K562 (cell line): ENCODE results near the gene DCAF7. TPM values are rescaled to one million over a fixed set of nuclear protein-coding genes. Genes with fewer than 3 reads are reported as not detected.

ENCODE experiments used
- BACH1 ChIP-seq: fragments of 200-800 bp; sonication (Bioruptor generic); IDR thresholded peaks from 2 replicates; pipeline ENCODE4 v1.6.1; 2016; ENCODE audit warnings: missing genetic modification characterization, missing compliant biosample characterization
- BDP1 ChIP-seq: IDR thresholded peaks from 3 replicates; pipeline ENCODE4 v1.6.1; 2011; ENCODE audit not compliant: insufficient read length, insufficient read depth
- DNMT1 ChIP-seq: fragments of 450-650 bp; IDR thresholded peaks from 2 replicates; pipeline ENCODE4 v1.6.1; 2016; ENCODE audit warnings: antibody characterized with exemption, mild to moderate bottlenecking
- GATAD2A ChIP-seq: fragments of 450-650 bp; IDR thresholded peaks from 2 replicates; pipeline ENCODE4 v1.6.1; 2017
- HDAC1 ChIP-seq, 2 experiments: fragments of 450-650 bp; IDR thresholded peaks; 2 replicates each; pipeline ENCODE4 v1.6.1; 2016 to 2017; ENCODE audit warnings: inconsistent platforms in 1 of 2, mild to moderate bottlenecking in 1 of 2, moderate library complexity in 1 of 2
- LCOR ChIP-seq: sonication (generic); formaldehyde crosslinking; IDR thresholded peaks from 2 replicates; pipeline ENCODE4 v1.8.0; 2022; ENCODE audit warnings: mild to moderate bottlenecking, missing genetic modification reagents
- MYBL2 ChIP-seq, 2 experiments: fragments of 450-650 bp in 1 of 2; sonication (generic) in 1 of 2; formaldehyde crosslinking in 1 of 2; IDR thresholded peaks; 2 replicates each; pipeline versions ENCODE4 v1.6.1 to v1.8.1; 2017 to 2022; ENCODE audit warnings: borderline replicate concordance in 1 of 2, inconsistent platforms in 1 of 2, low read depth in 1 of 2, mild to moderate bottlenecking in 1 of 2, missing genetic modification reagents in 1 of 2, moderate library complexity in 1 of 2
- NFIC ChIP-seq: fragments of 450-650 bp; IDR thresholded peaks from 2 replicates; pipeline ENCODE4 v1.6.1; 2017; ENCODE audit warnings: mild to moderate bottlenecking, inconsistent platforms
- RB1 ChIP-seq: fragments of 450-650 bp; IDR thresholded peaks from 2 replicates; pipeline ENCODE4 v1.6.1; 2017; ENCODE audit warnings: low read depth, mild to moderate bottlenecking
- RFX7 ChIP-seq: fragments of 250-450 bp; sonication (Bioruptor Pico); IDR thresholded peaks from 2 replicates; pipeline ENCODE4 v1.5.1; 2021; ENCODE audit warnings: mild to moderate bottlenecking
- RNF2 ChIP-seq: sonication (generic); IDR thresholded peaks from 2 replicates; pipeline ENCODE4 v1.6.1; 2016
- SLC30A9 ChIP-seq: fragments of 250-450 bp; sonication (Bioruptor Pico); IDR thresholded peaks from 2 replicates; pipeline ENCODE4 v1.8.0; 2022; ENCODE audit warnings: mild to moderate bottlenecking, moderate library complexity
- SREBF1 ChIP-seq: fragments of 150-350 bp; IDR thresholded peaks from 2 replicates; pipeline ENCODE4 v1.6.1; 2014; ENCODE audit warnings: antibody characterized with exemption, low read depth, low read length, borderline replicate concordance
- STAG1 ChIP-seq: sonication (generic); formaldehyde crosslinking; IDR thresholded peaks from 2 replicates; pipeline ENCODE4 v1.5.0; 2020; ENCODE audit warnings: missing genetic modification reagents, borderline replicate concordance
- ZNF3 ChIP-seq: fragments of 250-450 bp; sonication (Bioruptor Pico); IDR thresholded peaks from 2 replicates; pipeline ENCODE4 v1.5.0; 2021; ENCODE audit warnings: mild to moderate bottlenecking, moderate library complexity
- ZNF347 ChIP-seq: fragments of 450-650 bp; formaldehyde crosslinking; IDR thresholded peaks from 2 replicates; pipeline ENCODE4 v1.4.0; 2020; ENCODE audit warnings: low read depth, mild to moderate bottlenecking, moderate library complexity
- ZNF583 ChIP-seq: fragments of 250-450 bp; sonication (Bioruptor Pico); IDR thresholded peaks from 2 replicates; pipeline ENCODE4 v1.4.0; 2020
- ZNF764 ChIP-seq: fragments of 250-450 bp; sonication (Bioruptor Pico); IDR thresholded peaks from 2 replicates; pipeline ENCODE4 v1.4.0; 2020; ENCODE audit warnings: low read depth, mild to moderate bottlenecking, moderate library complexity
- polyA plus RNA-seq, 8 experiments: library from polyadenylated mRNA; depleted of rRNA in 4 of 8; stranded (reverse) in 5 of 8; unstranded in 3 of 8; fragments of >200 nt; fragmentation: Nextera tagmentation in 2 of 8; fragmentation: Illumina TruSeq in 1 of 8; extraction: Ambion mirVana in 2 of 8; extraction: Trizol in 1 of 8; gene quantifications; 2 replicates each; pipeline versions ENCODE4 v1.2.1 to v1.2.3, GENCODE V29; 2011 to 2014; ENCODE audit warnings: inconsistent platforms in 1 of 8, missing spikeins in 1 of 8
- total RNA-seq, 7 experiments: library from RNA; depleted of rRNA in 6 of 7; stranded (reverse); fragments of >200 nt in 6 of 7; fragmentation: Illumina TruSeq in 2 of 7; extraction: Trizol in 2 of 7; gene quantifications; 2 replicates each; pipeline versions ENCODE4 v1.2.1 to v1.2.3, GENCODE V29; 2011 to 2021; ENCODE audit warnings: low replicate concordance in 1 of 7
- TF ChIP-seq, protein P1 (sequence below), 2 experiments: fragments of 450-650 bp in 1 of 2; IDR thresholded peaks; 2 replicates each; pipeline ENCODE4 v1.6.1; 2011 to 2017; ENCODE audit warnings: low read depth in 2 of 2, antibody characterized with exemption in 1 of 2, borderline replicate concordance in 1 of 2, low read length in 1 of 2, mild to moderate bottlenecking in 1 of 2, mixed read lengths in 1 of 2; ENCODE audit not compliant: control insufficient read depth in 1 of 2
- TF ChIP-seq, protein P2 (sequence below), 2 experiments: IDR thresholded peaks; 2 replicates each; pipeline ENCODE4 v1.6.1; 2011; ENCODE audit warnings: borderline replicate concordance in 1 of 2, control low read depth in 1 of 2, low read depth in 1 of 2, low read length in 1 of 2, mild to moderate bottlenecking in 1 of 2, mixed read lengths in 1 of 2, moderate library complexity in 1 of 2; ENCODE audit not compliant: insufficient read depth in 1 of 2, insufficient read length in 1 of 2, poor library complexity in 1 of 2, severe bottlenecking in 1 of 2; ENCODE audit errors: extremely low read depth in 1 of 2
- TF ChIP-seq, protein P3 (sequence below): fragments of 250-450 bp; sonication (Bioruptor Pico); IDR thresholded peaks from 2 replicates; pipeline ENCODE4 v1.9.0; 2021; ENCODE audit warnings: mild to moderate bottlenecking, inconsistent platforms

DCAF7 gene
- total and polyA plus RNA-seq, 9 of the 15 experiments (the other 6 are each of a cell fraction or from before 2014, with no cell fraction given): 30.8 to 123 (median 40.2) TPM

GRCh38 chr17:63621684-63622573 is 71.7 kb downstream of the DCAF7 start, which contains the start of gene MAP3K3 (continued):
- peak in 1 of 2 experiments; percentile 57; a peak in 1 of 4 replicates for TF ChIP-seq HDAC1 (IDR thresholded peaks at IDR 0.05)
- no peak for TF ChIP-seq ZNF3
- no peak for TF ChIP-seq BACH1 (tag)
- TF ChIP-seq RNF2: no peak
- no peak for TF ChIP-seq SLC30A9
- TF ChIP-seq NFIC: peak; percentile 67
- no peak for TF ChIP-seq ZNF764
- TF ChIP-seq, protein P1, sequence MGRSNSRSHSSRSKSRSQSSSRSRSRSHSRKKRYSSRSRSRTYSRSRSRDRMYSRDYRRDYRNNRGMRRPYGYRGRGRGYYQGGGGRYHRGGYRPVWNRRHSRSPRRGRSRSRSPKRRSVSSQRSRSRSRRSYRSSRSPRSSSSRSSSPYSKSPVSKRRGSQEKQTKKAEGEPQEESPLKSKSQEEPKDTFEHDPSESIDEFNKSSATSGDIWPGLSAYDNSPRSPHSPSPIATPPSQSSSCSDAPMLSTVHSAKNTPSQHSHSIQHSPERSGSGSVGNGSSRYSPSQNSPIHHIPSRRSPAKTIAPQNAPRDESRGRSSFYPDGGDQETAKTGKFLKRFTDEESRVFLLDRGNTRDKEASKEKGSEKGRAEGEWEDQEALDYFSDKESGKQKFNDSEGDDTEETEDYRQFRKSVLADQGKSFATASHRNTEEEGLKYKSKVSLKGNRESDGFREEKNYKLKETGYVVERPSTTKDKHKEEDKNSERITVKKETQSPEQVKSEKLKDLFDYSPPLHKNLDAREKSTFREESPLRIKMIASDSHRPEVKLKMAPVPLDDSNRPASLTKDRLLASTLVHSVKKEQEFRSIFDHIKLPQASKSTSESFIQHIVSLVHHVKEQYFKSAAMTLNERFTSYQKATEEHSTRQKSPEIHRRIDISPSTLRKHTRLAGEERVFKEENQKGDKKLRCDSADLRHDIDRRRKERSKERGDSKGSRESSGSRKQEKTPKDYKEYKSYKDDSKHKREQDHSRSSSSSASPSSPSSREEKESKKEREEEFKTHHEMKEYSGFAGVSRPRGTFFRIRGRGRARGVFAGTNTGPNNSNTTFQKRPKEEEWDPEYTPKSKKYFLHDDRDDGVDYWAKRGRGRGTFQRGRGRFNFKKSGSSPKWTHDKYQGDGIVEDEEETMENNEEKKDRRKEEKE (IDR thresholded peaks at IDR 0.05; ENCODE audit: borderline replicate concordance in 1 of 2, control insufficient read depth in 1 of 2, low read depth in 2 of 2, low read length in 1 of 2): no peak
- TF ChIP-seq GATAD2A: 0 out of 2 replicates have a peak, but pooled peaks have one; percentile 25
- no peak for TF ChIP-seq RFX7 (CRISPR knock-in tag)
- TF ChIP-seq ZNF583 (CRISPR knock-in tag): no peak
- no peak for TF ChIP-seq ZNF347 (CRISPR knock-in tag)
- TF ChIP-seq, protein P2, sequence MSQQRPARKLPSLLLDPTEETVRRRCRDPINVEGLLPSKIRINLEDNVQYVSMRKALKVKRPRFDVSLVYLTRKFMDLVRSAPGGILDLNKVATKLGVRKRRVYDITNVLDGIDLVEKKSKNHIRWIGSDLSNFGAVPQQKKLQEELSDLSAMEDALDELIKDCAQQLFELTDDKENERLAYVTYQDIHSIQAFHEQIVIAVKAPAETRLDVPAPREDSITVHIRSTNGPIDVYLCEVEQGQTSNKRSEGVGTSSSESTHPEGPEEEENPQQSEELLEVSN (IDR thresholded peaks at IDR 0.05; ENCODE audit: borderline replicate concordance in 1 of 2, extremely low read depth in 1 of 2, insufficient read depth in 1 of 2, insufficient read length in 1 of 2, low read depth in 1 of 2, low read length in 1 of 2, poor library complexity in 1 of 2, severe bottlenecking in 1 of 2): peak; percentile 40 to 46
- no peak for TF ChIP-seq DNMT1
- TF ChIP-seq MYBL2 (IDR thresholded peaks at IDR 0.05; ENCODE audit: low read depth): no peak
- no peak for TF ChIP-seq MYBL2 (CRISPR knock-in tag; IDR thresholded peaks at IDR 0.05; ENCODE audit: borderline replicate concordance)
- TF ChIP-seq, protein P3, sequence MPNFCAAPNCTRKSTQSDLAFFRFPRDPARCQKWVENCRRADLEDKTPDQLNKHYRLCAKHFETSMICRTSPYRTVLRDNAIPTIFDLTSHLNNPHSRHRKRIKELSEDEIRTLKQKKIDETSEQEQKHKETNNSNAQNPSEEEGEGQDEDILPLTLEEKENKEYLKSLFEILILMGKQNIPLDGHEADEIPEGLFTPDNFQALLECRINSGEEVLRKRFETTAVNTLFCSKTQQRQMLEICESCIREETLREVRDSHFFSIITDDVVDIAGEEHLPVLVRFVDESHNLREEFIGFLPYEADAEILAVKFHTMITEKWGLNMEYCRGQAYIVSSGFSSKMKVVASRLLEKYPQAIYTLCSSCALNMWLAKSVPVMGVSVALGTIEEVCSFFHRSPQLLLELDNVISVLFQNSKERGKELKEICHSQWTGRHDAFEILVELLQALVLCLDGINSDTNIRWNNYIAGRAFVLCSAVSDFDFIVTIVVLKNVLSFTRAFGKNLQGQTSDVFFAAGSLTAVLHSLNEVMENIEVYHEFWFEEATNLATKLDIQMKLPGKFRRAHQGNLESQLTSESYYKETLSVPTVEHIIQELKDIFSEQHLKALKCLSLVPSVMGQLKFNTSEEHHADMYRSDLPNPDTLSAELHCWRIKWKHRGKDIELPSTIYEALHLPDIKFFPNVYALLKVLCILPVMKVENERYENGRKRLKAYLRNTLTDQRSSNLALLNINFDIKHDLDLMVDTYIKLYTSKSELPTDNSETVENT (CRISPR knock-in tag): peak; percentile 65; the same call in 1 of the 2 replicates
- peak; percentile 78 for TF ChIP-seq RB1
- TF ChIP-seq SREBF1: no peak
- peak; percentile 89; the same call in 1 of the 2 replicates for TF ChIP-seq LCOR (CRISPR knock-in tag)
- TF ChIP-seq BDP1: no peak
- TF ChIP-seq STAG1: no peak
